Mucosa of rectum (tissue), 2 donors: ENCODE data around the gene CCT3.

Experiments
- H3K27ac ChIP-seq, 2 donors: one replicate each; pipeline ENCODE4 v1.7.0; 2013; ENCODE audit warnings: inconsistent platforms in 2 of 2, low read depth in 2 of 2, low read length in 2 of 2
- H3K27me3 ChIP-seq, 2 donors: one replicate each; pipeline ENCODE4 v1.7.0; 2013; ENCODE audit warnings: low read length in 2 of 2; ENCODE audit not compliant: control insufficient read depth in 2 of 2, insufficient read depth in 2 of 2
- H3K36me3 ChIP-seq, 2 donors: one replicate each; pipeline ENCODE4 v1.7.0; 2013; ENCODE audit warnings: low read length in 2 of 2; ENCODE audit not compliant: control insufficient read depth in 2 of 2, insufficient read depth in 2 of 2
- H3K4me1 ChIP-seq, 2 donors: one replicate each; pipeline ENCODE4 v1.7.0; 2013; ENCODE audit warnings: low read length in 2 of 2, mild to moderate bottlenecking in 1 of 2; ENCODE audit not compliant: control insufficient read depth in 2 of 2, insufficient read depth in 2 of 2
- H3K4me3 ChIP-seq, 2 donors: one replicate each; pipeline ENCODE4 v1.7.0; 2013; ENCODE audit warnings: low read length in 2 of 2
- H3K9ac ChIP-seq, 2 donors: one replicate each; pipeline ENCODE4 v1.7.0; 2013; ENCODE audit warnings: low read length in 2 of 2, low read depth in 1 of 2, mild to moderate bottlenecking in 1 of 2
- H3K9me3 ChIP-seq, 2 donors: one replicate each; pipeline ENCODE4 v1.7.0; 2013; ENCODE audit warnings: low read length in 2 of 2; ENCODE audit not compliant: control insufficient read depth in 2 of 2
- donor health status: healthy.
- donor health status: Normal muscosa, but diverticular disease.

The CCT3 gene

DNA sequence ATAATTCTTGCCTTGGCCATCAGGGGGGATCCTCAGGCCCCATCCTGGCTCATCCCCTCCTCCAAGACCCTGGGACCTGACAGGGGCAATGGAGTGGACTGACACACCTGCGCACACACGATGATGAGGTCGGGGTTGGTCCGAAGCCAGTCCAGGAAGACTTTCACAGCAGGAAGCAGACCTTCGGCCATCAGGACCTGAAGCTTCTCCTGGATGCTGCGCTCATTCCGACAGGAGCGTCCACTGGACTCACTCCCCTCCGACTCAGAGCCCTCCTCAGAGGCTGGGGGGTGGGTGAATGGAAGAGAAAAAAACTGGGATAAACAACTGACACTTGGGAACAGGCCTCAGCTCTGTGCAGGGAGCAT is 74.8 kb downstream of the CCT3 start:
- Histone ChIP-seq H3K36me3 (peaks cover 74 to 85% of the 10 kb centered on the region in 2 donors), H3K9me3 (no peaks in the 10 kb centered on the region), H3K4me1 (no peaks in the 10 kb centered on the region), H3K27ac (no peak overlapping the region), H3K4me3 (no peak overlapping the region), H3K9ac (no peak overlapping the region), H3K27me3 (no peaks in the 10 kb centered on the region)

DNA sequence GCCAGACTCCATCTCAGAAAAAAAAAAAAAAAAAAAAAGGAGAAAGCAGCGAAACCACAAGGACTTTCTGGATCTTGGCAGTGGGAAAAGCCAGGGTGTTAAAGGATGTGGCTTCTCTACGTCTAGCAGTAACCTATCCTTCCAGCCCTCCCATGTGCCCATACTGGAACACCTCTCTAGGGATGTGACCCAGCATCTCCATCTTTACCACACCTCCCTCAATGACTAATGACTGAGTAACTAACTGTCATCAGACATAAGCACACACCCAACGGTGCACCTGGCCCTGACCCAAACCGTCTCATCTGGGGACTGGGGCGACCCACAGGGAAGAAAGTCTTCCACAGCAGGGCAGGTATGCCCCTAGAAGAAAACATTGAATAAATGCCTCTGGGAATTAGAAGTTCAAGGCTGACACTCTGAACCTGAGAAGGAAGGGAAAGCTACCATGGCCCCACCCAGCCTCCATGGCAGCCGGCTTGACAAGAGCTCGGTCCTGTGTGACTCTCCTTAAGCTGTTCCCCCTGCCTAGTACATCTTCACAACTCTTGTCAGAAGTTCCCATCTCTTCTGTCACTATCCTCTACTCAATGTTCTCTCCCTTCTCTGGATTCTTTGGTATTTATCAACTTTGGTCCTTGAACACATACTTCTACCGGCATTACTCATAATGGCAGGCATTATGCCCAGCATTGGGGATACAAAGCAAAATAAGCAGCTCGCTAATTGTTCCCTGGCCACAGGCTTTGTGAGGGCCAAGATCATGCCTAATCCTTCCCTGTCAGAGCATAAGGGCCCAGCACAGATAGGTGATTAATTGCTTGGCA is 75.4 kb downstream of the CCT3 start:
- Histone ChIP-seq H3K36me3 (peaks cover 73 to 85% of the 10 kb centered on the region in 2 donors), H3K27me3 (no peaks in the 10 kb centered on the region), H3K9me3 (no peaks in the 10 kb centered on the region), H3K4me1 (no peaks in the 10 kb centered on the region), H3K9ac (no peak overlapping the region), H3K27ac (no peak overlapping the region), H3K4me3 (no peak overlapping the region)

DNA sequence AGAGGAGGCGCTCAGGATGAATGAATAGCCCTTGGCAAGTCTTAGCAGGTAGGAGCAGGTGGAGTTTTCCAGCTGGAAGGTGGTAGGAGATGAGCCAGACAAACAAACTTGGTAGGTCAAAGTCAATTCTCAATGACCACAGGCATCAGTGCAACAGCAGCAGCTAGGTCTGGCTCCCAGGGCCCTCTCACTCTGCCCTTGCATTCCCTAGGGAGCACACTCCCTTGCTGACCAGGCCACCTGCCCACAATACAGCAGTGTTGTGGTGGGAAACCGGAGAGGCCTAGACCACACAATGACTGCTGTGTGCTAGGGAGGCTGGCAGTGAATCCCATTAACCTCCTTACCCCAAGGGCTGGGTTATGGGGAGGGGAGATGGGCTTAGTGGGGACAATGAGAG is 77.2 kb downstream of the CCT3 start:
- Histone ChIP-seq H3K4me1 (no peaks in the 10 kb centered on the region), H3K9ac (no peak overlapping the region), H3K27ac (no peak overlapping the region), H3K9me3 (no peaks in the 10 kb centered on the region), H3K4me3 (no peak overlapping the region), H3K27me3 (no peaks in the 10 kb centered on the region), H3K36me3 (peaks cover 70 to 82% of the 10 kb centered on the region in 2 donors)

DNA sequence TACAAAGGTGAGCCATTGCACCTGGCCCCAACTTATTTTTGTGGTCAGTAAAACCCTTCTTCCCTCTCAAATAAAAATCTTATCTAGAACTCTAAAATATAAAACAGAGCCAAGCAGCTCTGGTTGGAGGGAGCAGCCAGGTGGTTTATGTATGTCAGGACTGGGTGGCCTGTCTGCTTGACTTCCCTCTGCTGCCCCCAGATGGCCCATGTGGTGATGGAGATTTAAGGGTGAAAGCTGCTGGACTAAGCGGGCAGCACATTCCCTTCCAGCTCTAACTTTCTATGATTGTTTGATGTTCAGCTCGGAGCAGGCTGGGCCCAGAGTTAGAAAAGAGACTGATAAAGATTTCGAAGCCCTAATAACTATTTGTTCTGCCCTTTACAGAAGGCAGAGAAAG is 78.3 kb downstream of the CCT3 start:
- no peaks in the 10 kb centered on the region for H3K4me1 ChIP-seq
- H3K4me3 ChIP-seq: no peak overlapping the region
- H3K9ac ChIP-seq: no peak overlapping the region
- no peaks in the 10 kb centered on the region for H3K9me3 ChIP-seq
- no peak overlapping the region for H3K27ac ChIP-seq
- H3K36me3 ChIP-seq: peaks cover 63 to 76% of the 10 kb centered on the region in 2 donors
- H3K27me3 ChIP-seq: no peaks in the 10 kb centered on the region
